Small intestine (tissue), 7 donors: ENCODE measurements around the gene TNFAIP2. TPM values are rescaled to one million over a fixed set of nuclear protein-coding genes. Genes with fewer than 3 reads are reported as not detected.
A peak's percentile ranks its signal among the peaks of the same experiment; 100 is the strongest.

Source experiments
- DNase-seq, 2 donors: peaks; one replicate each; pipeline versions ENCODE4 v3.0.0 to v3.0.0-alpha.2; 2013
- FAIRE-seq: peaks from 2 replicates; lab custom pipeline; 2012; peaks lifted over from hg19 to GRCh38; lab: Jason Lieb, UNC
- H3K27ac ChIP-seq, 3 donors: one replicate each; pipeline ENCODE4 v1.5.1; 2013; ENCODE audit warnings: low read length in 2 of 3, mild to moderate bottlenecking in 2 of 3, control low read depth in 1 of 3, inconsistent platforms in 1 of 3, low read depth in 1 of 3, moderate library complexity in 1 of 3
- H3K27me3 ChIP-seq, 3 donors: one replicate each; pipeline ENCODE4 v1.6.1; 2013; ENCODE audit warnings: low read length in 3 of 3, inconsistent platforms in 1 of 3; ENCODE audit not compliant: control insufficient read depth in 3 of 3, insufficient read depth in 3 of 3
- H3K36me3 ChIP-seq, 3 donors: one replicate each; pipeline ENCODE4 v1.6.1; 2013; ENCODE audit warnings: low read length in 3 of 3, inconsistent platforms in 1 of 3, low read depth in 1 of 3, mild to moderate bottlenecking in 1 of 3, moderate library complexity in 1 of 3; ENCODE audit not compliant: control insufficient read depth in 3 of 3, insufficient read depth in 2 of 3
- H3K4me1 ChIP-seq, 3 donors: one replicate each; pipeline ENCODE4 v1.6.1; 2013; ENCODE audit warnings: low read length in 2 of 3, inconsistent platforms in 1 of 3, low read depth in 1 of 3, mild to moderate bottlenecking in 1 of 3, moderate library complexity in 1 of 3; ENCODE audit not compliant: control insufficient read depth in 3 of 3, insufficient read depth in 2 of 3
- H3K4me3 ChIP-seq, 3 donors: one replicate each; pipeline ENCODE4 v1.5.1; 2013; ENCODE audit warnings: low read length in 3 of 3, control low read depth in 1 of 3, inconsistent platforms in 1 of 3, low read depth in 1 of 3, mild to moderate bottlenecking in 1 of 3, moderate library complexity in 1 of 3
- H3K9me3 ChIP-seq, 2 donors: one replicate each; pipeline ENCODE4 v1.6.1; 2013; ENCODE audit warnings: low read depth in 1 of 2, low read length in 1 of 2; ENCODE audit not compliant: control insufficient read depth in 2 of 2, insufficient read depth in 1 of 2
- WGBS, 3 donors: extraction: QIAGEN DNeasy Blood & Tissue Kit; methylation state at CpG; one replicate each; pipeline ENCODE4 v1.1.7; 2013; 5-methylcytosine and 5-hydroxymethylcytosine counted together
- polyA plus RNA-seq, 4 donors: library from polyadenylated mRNA; stranded (reverse) in 3 of 4; unstranded in 1 of 4; fragments of 200-250 nt in 3 of 4; fragments of 120-200 nt in 1 of 4; gene quantifications; one replicate each; pipeline versions ENCODE4 v1.2.1 to v1.2.3, GENCODE V29; 2013
- donor health status: healthy with polysubstance abuse.
- donor health status: control.
- donor health status: control.
- donor health status: Bipolar disorder and iron deficiency.
- donor health status: healthy.

Gene TNFAIP2
- polyA plus RNA-seq, 4 donors, result 7.2 to 42.9 (median 15.4) TPM

- Histone ChIP-seq H3K9me3 (no peaks in the 10 kb centered on the region), H3K27ac (peak overlapping the region in 1 of 3 donors; percentile 14), H3K4me1 (peaks cover 0 to 38% (median 0%) of the 10 kb centered on the region in 3 donors), H3K4me3 (peak overlapping the region in 2 of 3 donors; percentile 44 to 55), H3K36me3 (no peaks in the 10 kb centered on the region), H3K27me3 (peaks cover 0 to 8% (median 0%) of the 10 kb centered on the region in 3 donors)
- FAIRE-seq, result no peak
- WGBS, 3 donors, result 24 to 46% (median 31%) methylated on average over 8 to 9 of the region's 9 CpGs
- DNase-seq, result no peak
Measured at GRCh38 chr14:103091883-103092222, 31.4 kb upstream of the TNFAIP2 start.

- Histone ChIP-seq H3K27me3 (peaks cover 0 to 6% (median 0%) of the 10 kb centered on the region in 3 donors), H3K4me3 (peak overlapping the region in 1 of 3 donors; percentile 22), H3K27ac (peak overlapping the region; percentile 81 to 93 (median 89)), H3K4me1 (peaks cover 0 to 59% (median 6%) of the 10 kb centered on the region in 3 donors), H3K36me3 (no peaks in the 10 kb centered on the region), H3K9me3 (no peaks in the 10 kb centered on the region)
- WGBS, 3 donors, result 44 to 57% (median 56%) methylated on average over 12 to 13 of the region's 13 CpGs
- DNase-seq (peak in 1 of 2 donors; percentile 27), FAIRE-seq (no peak)
Measured at GRCh38 chr14:103093856-103094405, 29.3 kb upstream of the TNFAIP2 start.

- Histone ChIP-seq H3K27ac (peak within 1 kb of the TSS; percentile 81 to 93 (median 89)), H3K27me3 (peaks cover 0 to 6% (median 0%) of the 10 kb centered on the region in 3 donors), H3K4me1 (peaks cover 0 to 66% (median 12%) of the 10 kb centered on the region in 3 donors), H3K4me3 (peak within 1 kb of the TSS in 2 of 3 donors; percentile 22 to 62), H3K9me3 (no peaks in the 10 kb centered on the region), H3K36me3 (no peaks in the 10 kb centered on the region)
- FAIRE-seq, result no peak
- 11 to 36% (median 33%) methylated on average over 21 to 23 of the region's 23 CpGs for WGBS, 3 donors
- peak; percentile 93 to 95 for DNase-seq
Measured at GRCh38 chr14:103094406-103095209, 28.7 kb upstream of the TNFAIP2 start, which contains the start of gene EXOC3L4. TSS of gene EXOC3L4 (plus strand) at chr14:103094725. CDS start at chr14:103100220, 5,495 bp downstream.

GRCh38 chr14:103095210-103095778, 28.0 kb upstream of the TNFAIP2 start:
- no peaks in the 10 kb centered on the region for H3K9me3 ChIP-seq
- H3K27me3 ChIP-seq, result peaks cover 0 to 6% (median 0%) of the 10 kb centered on the region in 3 donors
- peaks cover 0 to 2% (median 0%) of the 10 kb centered on the region in 3 donors for H3K36me3 ChIP-seq
- DNase-seq (peak; percentile 36 to 78), FAIRE-seq (no peak)
- peak overlapping the region; percentile 81 to 93 (median 89) for H3K27ac ChIP-seq
- peak overlapping the region in 2 of 3 donors; percentile 22 to 62 for H3K4me3 ChIP-seq
- WGBS, 3 donors, result 24 to 57% (median 47%) methylated on average over 11 of the region's 11 CpGs
- peaks cover 0 to 72% (median 12%) of the 10 kb centered on the region in 3 donors for H3K4me1 ChIP-seq

GRCh38 chr14:103096387-103096786, 26.9 kb upstream of the TNFAIP2 start:
- Histone ChIP-seq H3K4me3 (no peak overlapping the region), H3K27me3 (no peaks in the 10 kb centered on the region), H3K36me3 (peaks cover 0 to 7% (median 0%) of the 10 kb centered on the region in 3 donors), H3K27ac (no peak overlapping the region), H3K4me1 (peaks cover 0 to 78% (median 12%) of the 10 kb centered on the region in 3 donors), H3K9me3 (no peaks in the 10 kb centered on the region)
- 74 to 82% (median 82%) methylated on average over 4 of the region's 4 CpGs for WGBS, 3 donors
- no peak for FAIRE-seq
- DNase-seq, result no peak

- H3K36me3 ChIP-seq, result peaks cover 0 to 7% (median 0%) of the 10 kb centered on the region in 3 donors
- H3K9me3 ChIP-seq, result no peaks in the 10 kb centered on the region
- no peak for DNase-seq
- H3K4me3 ChIP-seq, result no peak overlapping the region
- H3K27ac ChIP-seq, result no peak overlapping the region
- 84 to 87% (median 86%) methylated on average over 25 to 26 of the region's 26 CpGs for WGBS, 3 donors
- H3K4me1 ChIP-seq, result peaks cover 0 to 80% (median 12%) of the 10 kb centered on the region in 3 donors
- H3K27me3 ChIP-seq, result peaks cover 0 to under 1% (median 0%) of the 10 kb centered on the region in 3 donors
- no peak for FAIRE-seq
Measured at GRCh38 chr14:103097244-103097993, 25.8 kb upstream of the TNFAIP2 start.

- FAIRE-seq, result no peak
- H3K27ac ChIP-seq, result peak overlapping the region in 1 of 3 donors; percentile 55
- H3K27me3 ChIP-seq, result peaks cover 0 to 8% (median 0%) of the 10 kb centered on the region in 3 donors
Measured at GRCh38 chr14:103097994-103098957, 25.0 kb upstream of the TNFAIP2 start.

More at GRCh38 chr14:103097994-103098957, 25.0 kb upstream of the TNFAIP2 start:
- 58 to 71% (median 59%) methylated on average over 30 to 31 of the region's 31 CpGs for WGBS, 3 donors
- Histone ChIP-seq H3K9me3 (no peaks in the 10 kb centered on the region), H3K4me1 (peaks cover 0 to 86% (median 12%) of the 10 kb centered on the region in 3 donors), H3K4me3 (peak overlapping the region in 1 of 3 donors; percentile 30), H3K36me3 (peaks cover 0 to 12% (median 0%) of the 10 kb centered on the region in 3 donors)
- DNase-seq, result peak; percentile 78 to 80
